Activated CD8-positive, alpha-beta memory T cell treated with anti-CD3 and anti-CD28 coated beads, Interleukin-2, amount 50 U/mL, for 1 hour (primary cell): ENCODE results near the gene AJAP1.

ENCODE experiments used
- DNase-seq: peaks from one replicate; pipeline ENCODE4 v3.0.0-alpha.2; 2020; ENCODE audit errors: extremely low read depth

Gene AJAP1

DNA sequence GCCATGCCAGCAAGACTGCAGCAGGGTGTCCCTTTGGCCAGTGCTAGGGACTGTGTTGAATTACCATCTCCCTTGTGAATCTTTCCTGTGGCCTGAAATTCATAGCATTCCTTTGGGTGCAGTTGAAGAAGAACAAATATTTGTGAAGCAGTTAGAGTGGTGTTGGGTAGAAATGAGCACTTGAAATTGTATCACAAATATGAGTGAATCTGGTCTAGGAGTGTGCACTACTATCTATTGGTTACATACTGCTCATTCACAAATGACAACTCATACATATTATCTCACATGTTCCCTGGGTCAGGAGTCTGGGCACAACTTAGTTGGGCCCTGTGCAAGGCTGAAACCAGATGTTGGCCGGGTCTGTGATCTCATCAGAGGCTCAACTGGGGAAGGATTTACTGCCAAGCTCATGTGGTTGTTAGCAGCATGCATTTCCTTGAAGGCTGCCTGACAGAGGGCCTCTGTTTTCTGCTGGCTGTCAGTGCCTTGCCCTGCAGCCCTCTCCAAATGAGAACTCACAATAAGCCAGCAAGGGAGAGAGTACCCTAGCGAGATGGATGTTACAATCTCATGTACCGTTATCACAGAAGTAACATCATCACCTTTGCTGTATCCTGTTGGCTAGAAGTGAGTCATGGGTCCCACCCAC lies 23.8 kb downstream of the AJAP1 start:
- DNase-seq, result no peak

DNA sequence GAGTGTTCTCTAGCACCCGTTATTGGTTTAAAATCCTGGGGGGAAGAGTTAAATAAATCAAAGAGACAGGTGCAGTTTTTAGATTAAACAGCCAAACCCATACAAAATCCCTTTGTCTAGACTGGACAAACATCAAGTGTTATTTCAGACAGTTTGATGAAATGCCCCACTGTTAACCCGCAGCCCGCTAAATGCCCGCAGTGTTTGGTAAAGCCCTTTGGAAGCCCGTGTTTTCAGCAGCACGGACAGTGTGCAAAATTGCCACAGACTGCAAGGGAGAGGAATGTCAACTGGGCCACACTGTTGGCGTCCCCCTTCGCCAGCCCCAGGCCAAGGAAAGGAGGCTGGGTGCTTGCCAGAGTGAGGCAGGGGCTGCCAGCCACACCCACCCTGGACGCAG lies 26.6 kb downstream of the AJAP1 start:
- DNase-seq, result no peak

DNA sequence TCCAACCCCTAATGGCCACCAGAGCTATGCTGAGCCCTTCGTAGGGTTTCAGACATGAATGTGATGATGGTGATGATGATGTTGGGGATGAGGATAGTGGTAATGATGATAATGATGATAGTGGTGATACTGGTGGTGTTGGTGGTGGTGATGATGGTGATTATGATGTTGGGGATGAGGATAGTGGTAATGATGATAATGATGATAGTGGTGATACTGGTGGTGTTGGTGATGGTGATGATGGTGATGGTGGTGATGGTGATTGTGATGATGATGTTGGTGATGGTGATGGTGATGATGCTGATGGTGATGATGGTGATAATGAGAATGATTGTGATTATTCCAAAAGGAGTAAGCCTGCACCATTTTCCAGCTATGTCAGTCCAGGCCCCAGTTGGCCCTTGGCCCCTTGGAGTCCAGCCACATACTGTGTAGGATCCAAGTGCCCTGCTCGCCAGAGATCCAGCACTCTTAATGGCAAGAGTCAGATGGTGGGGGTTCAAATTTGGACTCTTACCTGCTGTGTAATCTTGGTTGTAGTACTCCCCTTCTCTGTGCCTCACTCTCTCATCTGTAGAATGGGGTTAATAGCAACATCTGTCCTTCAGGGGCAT lies 28.3 kb downstream of the AJAP1 start:
- DNase-seq, result no peak

DNA sequence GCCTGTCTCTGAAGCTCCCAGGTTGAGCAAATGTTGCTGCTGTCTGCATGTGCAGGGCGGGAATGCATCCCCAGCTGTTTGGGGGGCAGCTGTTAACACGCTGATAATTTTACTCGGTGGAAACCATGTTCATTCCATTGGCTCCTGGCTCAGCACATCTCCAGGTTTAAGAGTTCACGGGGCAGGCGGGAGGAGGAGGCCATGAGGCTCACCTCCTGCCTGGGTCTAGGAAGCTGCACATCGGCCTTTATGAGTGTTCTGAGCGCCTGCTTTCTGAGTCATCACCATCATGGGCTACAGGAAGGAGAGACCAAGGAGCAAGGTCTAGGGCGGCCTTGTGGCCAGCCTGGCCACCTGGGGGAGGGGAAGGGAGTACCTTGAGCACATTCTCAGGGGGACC lies 29.7 kb downstream of the AJAP1 start:
- no peak for DNase-seq

DNA sequence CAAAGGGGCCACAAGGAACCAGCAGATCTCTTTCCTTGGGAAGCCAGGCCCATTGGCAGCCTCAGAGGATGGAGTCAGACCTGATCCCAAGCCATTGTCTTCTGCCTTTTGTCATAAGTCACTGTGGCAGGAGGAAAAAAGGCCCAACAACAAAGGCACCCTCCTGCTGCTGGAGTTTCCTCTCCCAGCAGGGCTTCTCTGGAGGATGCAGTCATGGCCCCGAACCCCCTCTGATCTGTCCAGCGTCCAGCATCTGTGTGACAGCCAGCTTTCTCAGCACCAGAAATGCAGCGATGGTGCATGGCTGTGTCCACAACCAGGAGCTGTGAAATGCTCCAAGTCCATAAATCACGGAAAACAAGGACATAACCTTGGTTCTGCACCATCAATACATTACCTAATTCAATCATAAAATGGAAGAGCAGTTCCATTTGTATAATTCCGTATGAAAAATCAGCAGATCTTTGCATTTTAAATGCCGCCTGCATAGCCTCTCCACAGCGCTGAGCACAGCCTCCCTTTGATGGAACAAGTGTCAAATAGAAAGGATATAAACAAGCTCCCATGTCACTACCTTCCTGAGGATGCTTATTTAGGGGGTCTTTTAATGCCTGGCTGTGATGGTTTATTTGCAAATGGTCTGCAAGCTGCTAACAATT lies 30.6 kb downstream of the AJAP1 start:
- no peak for DNase-seq

DNA sequence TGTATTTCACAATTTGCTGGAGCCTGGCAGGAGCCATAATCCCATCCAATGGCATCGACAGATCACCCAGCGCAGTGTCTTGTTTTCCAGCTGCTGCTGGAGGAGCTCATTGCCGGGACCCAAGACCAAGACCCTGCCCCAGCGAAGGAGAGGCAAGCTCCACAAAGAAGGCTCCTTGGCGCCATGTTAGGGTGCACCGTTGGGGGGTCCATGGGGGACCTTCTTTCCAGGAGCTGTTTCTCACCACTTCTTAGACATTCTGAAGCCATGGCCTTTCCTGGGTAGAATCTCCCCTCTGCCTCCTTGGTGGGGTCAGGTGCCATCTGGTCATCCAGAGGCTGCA lies 31.1 kb downstream of the AJAP1 start:
- no peak for DNase-seq

DNA sequence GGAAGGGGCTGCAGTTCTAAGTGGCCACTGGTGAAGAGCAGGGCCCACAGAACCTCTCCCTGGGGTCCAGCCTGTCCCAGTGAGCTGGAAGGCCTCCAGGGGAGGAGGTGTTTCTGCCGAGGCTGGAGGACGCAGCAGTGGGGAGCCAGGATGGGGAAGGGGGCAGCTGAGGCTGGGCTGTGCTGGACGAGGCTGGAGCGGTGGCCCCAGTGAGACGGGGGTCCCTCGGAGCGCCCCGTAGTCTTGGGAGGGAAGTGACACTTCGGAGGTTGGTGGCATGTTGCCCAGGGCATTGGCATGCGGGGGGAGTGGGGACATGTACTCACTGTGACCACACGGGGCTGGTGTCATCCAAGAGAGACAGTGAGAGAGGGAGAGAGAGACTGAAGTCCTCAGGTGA lies 33.5 kb downstream of the AJAP1 start:
- no peak for DNase-seq

DNA sequence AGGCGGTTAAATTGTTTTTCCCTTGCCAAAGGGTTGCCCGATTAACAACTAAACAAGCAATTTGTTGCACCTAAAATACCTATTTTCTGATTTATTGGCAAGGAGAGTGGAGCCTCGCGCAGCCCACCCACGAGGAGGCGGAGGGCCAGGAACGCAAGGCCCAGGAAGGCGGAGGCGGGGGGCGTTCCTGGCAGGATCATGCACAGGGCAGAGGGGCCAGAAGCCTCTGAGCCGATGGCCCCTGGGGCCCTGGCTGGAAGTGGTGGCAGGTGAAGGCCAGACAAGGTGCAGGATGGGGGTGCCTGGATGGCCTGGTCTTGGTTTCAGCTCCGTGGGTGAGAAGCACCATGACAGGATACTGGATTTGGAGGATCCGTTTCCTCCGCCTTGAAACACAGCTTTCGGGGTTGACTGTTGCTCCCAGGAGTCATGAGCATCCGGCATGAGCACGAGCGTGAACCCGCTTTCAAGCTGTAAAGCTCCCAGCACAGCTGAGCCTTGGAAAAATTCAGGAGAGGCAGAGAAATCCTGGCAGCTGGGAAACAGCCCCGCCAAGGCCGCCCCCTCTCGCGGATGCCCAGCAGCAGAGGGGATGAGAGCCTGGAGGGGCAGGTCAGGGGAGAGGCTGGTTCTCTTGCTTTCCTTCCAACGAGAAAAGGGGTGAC lies 35.0 kb downstream of the AJAP1 start:
- DNase-seq, result no peak

DNA sequence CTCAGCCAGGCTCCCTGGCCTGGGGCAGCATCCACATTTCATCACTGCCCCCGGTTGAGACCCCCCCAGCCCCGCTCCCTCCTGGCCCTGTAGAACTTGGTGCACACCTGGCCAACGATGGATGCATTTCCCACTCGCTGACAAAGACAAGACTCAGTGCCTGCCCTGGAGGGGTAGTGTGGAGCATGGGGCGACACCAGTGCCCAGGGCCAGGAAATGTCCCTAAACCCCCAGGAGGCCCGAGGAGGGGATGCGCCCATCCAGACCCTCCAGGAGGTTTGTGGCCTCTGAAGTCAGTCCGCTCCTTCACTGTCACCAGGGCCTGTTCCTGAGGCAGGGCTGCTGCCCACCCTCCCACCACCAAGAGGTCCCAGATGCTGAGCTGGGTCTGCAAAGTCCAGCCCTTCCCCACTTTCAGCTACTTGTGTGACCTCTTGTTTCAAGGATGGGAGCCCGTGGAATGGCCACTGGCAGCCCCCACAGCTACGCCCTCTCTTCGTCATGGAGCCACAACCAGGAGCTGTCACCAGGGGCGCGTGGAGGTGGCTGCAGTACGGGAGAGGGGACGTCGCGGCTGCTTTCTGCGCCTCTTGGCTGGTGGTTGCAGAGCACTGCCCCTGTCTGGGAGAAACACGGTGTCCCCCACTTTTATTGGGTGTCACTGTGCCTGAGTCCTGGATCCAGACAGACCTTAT lies 35.7 kb downstream of the AJAP1 start:
- DNase-seq, result no peak

DNA sequence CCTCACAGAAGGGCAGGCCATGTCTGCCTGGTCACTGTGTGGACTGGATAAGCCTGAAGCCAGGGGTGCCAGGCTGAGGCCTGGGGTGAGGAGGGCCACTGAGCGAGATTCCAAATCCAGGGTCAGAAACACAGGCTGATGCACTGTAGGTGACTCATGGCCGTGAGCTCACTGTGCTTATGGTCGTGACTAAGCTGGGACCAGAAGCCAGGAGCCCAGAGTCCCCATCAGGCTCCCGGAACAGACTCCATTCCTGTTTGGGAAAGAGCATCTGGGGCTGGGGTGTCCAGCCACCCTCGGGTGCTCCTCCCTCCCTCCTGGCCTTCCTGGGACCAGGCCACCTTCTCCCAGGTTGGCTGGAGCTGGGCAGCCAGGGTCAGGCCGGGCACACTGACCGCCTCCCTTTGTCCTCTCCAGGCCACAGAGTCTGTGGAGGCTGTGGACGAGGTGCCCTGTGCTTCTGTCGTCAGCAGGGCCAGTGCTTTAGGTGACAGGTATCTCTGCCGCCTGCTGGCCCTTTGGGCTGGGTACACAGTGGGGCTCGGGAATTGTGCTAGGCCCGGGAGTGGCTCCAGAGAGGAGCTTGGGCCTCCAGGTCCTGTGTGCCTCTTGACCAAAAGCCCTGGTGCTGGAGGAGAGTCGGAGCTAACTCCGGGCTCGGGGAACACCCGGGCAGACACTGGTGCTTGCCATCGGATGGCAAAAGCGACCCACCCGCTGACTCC lies 36.7 kb downstream of the AJAP1 start:
- DNase-seq, result no peak

DNA sequence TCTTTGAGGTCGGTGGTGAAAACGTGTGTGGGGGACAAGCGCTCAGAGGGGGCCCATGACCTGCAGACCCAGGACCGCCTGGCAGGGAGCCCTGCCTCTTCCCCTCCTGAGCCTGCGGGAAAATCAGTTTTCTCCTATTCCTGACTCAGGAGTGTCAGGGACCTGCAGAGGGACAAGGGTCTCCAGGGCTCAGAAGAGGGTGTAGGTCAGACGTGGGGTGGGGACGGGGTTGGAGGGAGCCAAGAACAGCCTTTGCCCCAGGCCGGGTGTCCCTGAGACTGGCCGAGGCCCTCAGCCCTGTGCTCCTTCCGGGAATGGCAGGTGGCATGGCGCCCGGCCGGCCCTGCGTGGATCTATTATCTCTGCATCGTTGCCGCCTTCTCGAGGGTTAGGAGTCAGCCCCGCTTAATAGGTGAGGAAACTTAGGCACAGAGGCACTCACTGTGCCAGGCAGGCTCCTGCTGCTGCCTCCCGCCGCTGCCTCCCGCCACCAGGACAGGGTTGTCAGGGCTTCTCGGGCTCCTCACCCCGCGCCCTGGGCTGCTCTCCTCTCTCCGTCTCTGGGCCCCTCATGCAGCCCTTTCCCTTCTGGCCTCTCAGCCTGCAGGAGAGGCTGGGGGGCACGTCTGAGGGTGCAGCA lies 37.5 kb downstream of the AJAP1 start:
- no peak for DNase-seq

DNA sequence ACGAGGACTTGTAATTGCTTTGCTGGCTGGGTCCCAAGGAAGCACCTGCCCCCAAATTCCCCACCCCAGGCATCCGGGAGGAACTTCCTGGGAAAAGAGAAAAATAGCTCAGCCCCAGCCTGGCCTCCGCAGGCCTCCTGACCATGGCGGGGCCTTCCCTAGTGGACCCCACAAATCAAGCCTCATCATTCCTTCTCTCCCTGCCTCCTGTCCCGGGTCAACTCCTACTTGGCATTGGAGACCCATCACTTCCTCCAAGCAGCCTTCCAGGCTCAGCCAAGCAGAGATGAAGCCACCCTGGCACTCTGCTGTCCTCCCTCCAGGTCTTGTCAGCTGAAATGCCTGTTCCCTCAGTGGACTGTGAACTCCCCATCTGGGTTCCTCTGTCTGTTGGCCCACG lies 38.0 kb downstream of the AJAP1 start:
- DNase-seq, result no peak

DNA sequence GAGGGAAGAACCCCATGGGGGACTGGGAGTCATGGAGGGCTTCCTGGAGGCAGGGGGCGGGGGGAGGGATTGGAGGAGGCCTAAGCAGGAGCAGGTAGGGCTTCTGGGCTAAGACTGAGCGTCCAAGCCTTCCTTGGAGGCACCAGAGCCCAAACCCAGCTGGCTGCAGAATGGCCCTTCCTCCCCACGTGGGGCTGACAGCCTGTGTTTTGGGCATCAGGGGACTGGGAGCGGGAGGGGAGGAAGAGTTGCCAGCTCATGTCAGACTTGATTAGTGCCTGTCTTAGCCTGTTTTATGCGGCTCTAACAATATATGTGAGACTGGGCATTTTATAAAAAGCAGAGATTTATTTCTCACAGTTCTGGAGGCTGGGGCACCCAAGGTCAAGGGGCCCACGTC lies 38.9 kb downstream of the AJAP1 start:
- no peak for DNase-seq

DNA sequence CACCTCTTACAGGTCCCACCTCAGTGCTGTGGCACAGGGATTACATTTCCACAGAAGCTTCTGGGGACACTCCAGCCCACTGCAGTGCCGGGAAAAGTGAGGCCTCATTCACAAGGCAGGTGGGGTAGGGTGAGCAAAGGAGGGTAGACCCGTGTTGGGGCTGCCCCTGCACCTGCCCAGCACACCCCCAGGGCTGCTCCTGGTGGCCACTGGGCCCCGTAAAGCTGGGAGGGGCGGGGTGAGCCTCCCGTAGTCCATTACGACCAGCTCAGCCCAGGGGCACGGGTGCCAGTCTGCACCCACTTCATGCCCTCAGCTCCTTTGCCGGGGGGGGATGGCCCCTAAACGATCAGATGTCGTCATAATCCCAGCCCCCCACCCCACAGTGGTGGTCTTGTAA lies 39.5 kb downstream of the AJAP1 start:
- DNase-seq, result no peak

DNA sequence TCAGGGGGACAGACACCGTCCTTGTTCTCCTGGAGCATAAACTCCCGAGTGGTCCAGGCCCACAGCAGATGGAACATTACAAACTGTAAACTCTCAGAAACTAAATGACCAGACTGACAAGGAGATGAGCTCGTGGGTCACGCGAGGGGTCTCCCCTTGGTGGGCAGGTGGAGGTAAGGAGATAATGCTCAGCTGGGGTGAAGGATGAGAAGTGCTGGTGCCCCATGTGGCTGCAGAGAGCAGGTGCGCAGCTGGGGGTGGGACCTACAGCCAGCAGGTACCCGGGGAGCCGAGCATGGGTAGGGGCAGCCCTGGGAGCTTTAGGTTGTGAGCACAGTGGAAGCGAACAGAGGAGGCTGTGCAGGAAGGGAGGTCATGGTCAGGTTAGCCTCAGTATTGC lies 40.1 kb downstream of the AJAP1 start:
- DNase-seq, result no peak

DNA sequence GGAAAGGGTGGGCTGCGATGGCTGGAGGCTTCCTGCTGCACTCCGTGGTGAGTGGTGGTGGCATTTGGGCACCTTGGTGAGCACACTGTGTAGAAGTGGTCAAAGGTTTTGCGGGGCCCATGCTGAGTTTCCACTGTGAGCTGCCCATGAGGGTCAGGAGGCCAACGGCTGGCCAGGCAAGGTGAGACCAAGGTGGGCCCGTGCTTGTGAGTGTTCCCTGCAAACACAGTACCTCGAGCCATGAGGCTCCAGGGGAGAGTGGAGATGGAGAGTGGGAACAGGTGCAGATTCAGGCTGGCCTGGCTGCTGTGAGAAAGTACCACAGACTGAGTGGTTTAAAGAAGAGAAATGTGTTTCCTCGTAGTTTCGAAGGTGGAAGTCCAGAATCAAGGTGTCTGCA lies 40.8 kb downstream of the AJAP1 start:
- DNase-seq, result no peak

DNA sequence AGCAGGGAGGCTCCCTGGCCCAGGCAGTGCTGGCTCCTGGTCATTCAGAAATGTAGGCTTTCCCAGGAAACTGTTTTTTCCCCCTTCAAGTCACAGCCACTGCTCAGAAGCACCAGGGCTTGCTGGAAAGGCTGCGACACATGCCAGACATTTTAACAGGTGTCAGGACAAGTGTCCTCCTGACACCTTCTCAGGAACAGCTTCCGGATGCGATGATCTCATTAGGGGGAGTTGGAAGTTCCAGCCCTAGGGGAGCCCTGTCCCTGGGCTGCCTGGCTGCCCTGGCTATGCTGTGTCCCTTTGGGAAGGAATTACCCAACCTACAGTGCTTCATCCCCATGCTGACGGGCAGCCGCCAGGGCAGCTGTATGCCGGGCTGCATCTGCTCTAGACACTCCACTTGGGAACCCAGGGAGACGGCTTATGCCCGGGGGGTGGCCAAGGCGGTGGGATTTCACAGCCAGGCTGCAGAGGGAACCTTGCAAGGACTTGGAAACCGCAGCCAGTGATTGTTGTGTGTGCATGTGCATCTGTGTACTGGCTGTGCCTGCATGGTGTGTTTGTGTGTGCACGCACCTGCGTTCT lies 41.8 kb downstream of the AJAP1 start:
- no peak for DNase-seq

DNA sequence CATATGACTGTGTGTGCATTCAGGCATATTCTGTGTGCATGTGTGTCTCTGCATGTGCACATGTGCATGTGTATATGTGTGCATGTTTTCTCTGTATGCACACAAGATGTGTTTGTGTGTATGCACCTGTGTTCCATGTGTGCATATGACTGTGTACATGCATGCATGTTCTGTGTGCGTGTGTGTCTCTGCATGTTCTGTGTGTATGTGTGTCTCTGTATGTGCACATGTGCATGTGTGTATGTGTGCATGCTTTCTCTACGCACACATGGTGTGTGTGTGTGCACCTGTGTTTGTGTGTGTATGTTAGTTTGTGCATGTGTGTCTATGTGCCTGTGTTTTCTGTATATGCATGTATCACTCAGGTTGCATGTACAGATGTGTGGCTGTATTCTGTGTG lies 42.3 kb downstream of the AJAP1 start:
- DNase-seq, result no peak

DNA sequence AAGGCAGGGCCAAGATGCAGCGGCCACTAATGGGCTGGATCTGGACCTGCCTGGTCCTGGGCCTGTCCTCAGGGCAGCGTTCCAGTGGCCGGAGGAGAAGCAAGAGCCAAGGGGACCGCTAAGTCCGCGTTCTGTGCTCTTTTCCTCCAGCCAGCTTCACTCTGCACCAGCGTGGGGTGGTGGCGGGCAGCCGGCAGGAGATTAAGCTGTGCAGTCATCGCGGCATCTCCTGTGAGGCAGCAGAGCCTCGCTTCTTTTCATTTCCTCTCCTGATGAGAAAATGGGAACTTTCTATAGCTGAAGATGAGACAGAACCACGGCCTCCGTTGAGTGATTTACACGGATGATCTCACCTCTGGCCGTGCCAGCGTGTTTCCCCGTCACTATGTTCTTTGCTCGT lies 43.4 kb downstream of the AJAP1 start:
- no peak for DNase-seq

DNA sequence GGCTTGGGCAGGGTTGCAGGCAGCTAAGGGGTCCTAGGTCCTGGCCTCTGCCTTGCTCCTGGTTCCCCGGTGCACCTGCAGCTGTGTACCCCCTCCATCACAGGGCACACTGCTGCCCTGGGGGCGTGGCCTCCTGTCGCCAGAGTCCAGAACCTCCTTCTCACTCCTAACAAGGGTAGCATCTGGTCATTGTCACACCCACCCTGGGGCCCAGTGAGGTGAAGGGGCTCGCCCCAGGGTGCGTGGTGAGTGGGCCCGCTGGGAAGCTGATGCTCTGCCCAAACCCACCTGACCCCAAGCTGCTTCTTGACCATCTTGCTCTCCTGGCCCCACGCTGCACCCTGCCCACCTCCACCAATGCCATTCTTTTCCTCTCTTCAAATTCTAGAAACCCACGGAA lies 44.5 kb downstream of the AJAP1 start:
- no peak for DNase-seq
